Mesenteric fat pad (tissue), 1 donor: ENCODE measurements around the gene TCTN3. TPM values are rescaled to one million over a fixed set of nuclear protein-coding genes. Genes with fewer than 3 reads are reported as not detected.
"Not testable (repeated sequence)": the region's sequence is repeated elsewhere in the genome, so short reads cannot be mapped to it uniquely, and the experiment has no call there.

Source experiments
- DNase-seq: peaks from one replicate; pipeline ENCODE4 v3.0.0-alpha.2; 2020; ENCODE audit warnings: low spot score
- total RNA-seq: library from RNA; stranded (reverse); fragmentation: NEBNext Ultra II Directional; extraction: Animal tissue kit (Norgen Biotek cat#: 25700); gene quantifications from one replicate; pipeline ENCODE4 v1.2.1, GENCODE V29; 2021
- donor health status: DM: yes; HTN: yes; CAD: no.

TCTN3 gene
- total RNA-seq, 1 donor from 2014 or later = 27.3 TPM

DNA sequence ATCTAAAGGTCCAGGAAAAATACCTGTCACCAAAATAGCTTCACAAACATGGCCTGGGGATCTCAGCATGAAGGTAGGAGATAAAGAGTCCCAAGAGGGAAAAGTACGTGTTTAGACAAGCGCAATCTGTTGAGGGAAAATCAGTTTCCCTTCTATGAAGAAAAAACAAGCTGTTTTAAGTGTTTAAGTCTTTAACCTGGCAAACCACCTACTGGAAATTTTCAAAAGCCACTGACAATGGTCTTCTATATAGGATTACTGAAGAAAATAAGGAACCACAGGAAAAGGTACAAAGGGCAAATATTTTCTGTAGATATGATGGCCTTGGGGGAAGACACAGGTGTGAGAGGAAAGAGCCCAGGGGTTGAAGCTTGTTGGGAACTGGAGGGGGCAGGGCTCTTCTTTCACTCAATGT, 58.4 kb downstream of the TCTN3 start:
- no peak for DNase-seq

DNA sequence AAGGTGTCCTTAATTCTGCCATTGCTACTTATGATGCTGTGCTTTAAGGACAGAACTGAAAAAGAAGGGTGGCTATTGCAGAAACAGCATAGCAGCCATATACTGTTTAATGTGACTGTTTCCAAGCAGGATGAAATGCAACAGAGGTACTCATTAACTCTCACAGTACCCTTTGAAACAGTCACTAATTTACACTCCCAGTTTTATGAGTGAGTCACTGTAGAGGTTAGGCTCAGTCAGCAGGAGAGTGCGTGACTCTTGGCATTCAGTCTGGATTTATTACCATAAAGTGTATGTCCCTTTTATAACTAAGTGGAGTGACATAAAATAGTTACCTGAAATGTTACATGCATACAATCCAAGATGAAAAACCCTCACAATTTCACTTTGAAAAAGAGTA, 64.9 kb downstream of the TCTN3 start:
- no peak for DNase-seq

GRCh38 chr10:95626500-95626899, 67.2 kb downstream of the TCTN3 start:
- no peak for DNase-seq

DNA sequence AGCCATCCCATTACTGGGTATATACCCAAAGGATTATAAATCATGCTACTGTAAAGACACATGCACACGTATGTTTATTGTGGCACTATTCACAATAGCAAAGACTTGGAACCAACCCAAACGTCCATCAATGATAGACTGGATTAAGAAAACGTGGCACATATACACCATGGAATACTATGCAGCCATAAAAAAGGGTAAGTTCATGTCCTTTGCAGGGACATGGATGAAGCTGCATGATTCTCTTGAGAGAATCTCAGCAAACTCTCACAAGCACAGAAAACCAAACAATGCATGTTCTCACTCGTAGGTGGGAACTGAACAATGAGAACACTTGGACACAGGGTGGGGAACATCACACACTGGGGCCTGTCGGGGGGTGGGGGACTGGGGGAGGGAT, 73.3 kb downstream of the TCTN3 start:
- DNase-seq = not testable (repeated sequence)

DNA sequence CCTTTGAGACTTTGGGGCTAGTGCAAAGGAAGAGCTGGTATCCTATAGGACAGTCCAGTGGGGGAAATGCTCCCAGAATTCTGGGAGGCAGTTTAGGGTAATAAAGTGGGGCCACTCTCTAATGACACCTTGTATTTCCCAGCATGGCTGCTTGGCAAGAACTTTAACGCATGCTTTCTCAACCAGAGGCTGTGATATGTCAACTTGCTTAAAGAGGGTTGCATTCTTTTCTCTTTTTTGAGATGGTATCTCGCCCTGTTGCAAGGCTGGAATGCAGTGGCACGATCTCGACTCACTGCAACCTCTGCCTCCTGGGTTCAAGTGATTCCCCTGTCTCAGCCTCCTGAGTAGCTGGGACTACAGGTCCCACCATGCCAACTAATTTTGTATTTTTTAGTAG, 75.6 kb downstream of the TCTN3 start:
- DNase-seq = no peak

- DNase-seq = no peak
Observed at GRCh38 chr10:95616446-95616845, 77.3 kb downstream of the TCTN3 start.

Other genes with a start within 250 kb of the TCTN3 start
- 854 TPM for gene SORBS1, start 132.6 kb downstream of the TCTN3 start, total RNA-seq
- gene ALDH18A1, start 37.2 kb downstream of the TCTN3 start, total RNA-seq = 41.1 TPM
- 25.4 TPM for gene ENTPD1, start 62.2 kb upstream of the TCTN3 start, total RNA-seq
- gene CC2D2B, start 214.0 kb upstream of the TCTN3 start, total RNA-seq = 2.6 TPM